ENCODE measurements around the gene TRMT11. TPM values are rescaled to one million over a fixed set of nuclear protein-coding genes. Genes with fewer than 3 reads are reported as not detected.

Gene TRMT11
- total and polyA plus RNA-seq, 2 of the 13 experiments (the other 11 are each of a cell fraction or from before 2014, with no cell fraction given), result 42.2 to 81.9 TPM

- TF ChIP-seq SP5 (CRISPR knock-in tag; IDR thresholded peaks at IDR 0.05; ENCODE audit: borderline replicate concordance, low read depth) (peak; percentile 69; the same call in 1 of the 2 replicates), NR2F2 (IDR thresholded peaks at IDR 0.05; ENCODE audit: borderline replicate concordance, low read depth) (peak; percentile 69; the same call in 1 of the 2 replicates), ZNF552 (CRISPR knock-in tag; IDR thresholded peaks at IDR 0.05; ENCODE audit: borderline replicate concordance) (peak; percentile 79; the same call in 1 of the 2 replicates), HDAC1 (CRISPR knock-in tag; IDR thresholded peaks at IDR 0.05) (peak; percentile 84), ZFYVE20 (CRISPR knock-in tag; IDR thresholded peaks at IDR 0.05; ENCODE audit: borderline replicate concordance, low read depth) (no peak), KLF12 (CRISPR knock-in tag; IDR thresholded peaks at IDR 0.05; ENCODE audit: borderline replicate concordance) (no peak), HIC2 (CRISPR knock-in tag; IDR thresholded peaks at IDR 0.05; ENCODE audit: low read depth) (no peak; the same call in 1 of the 2 replicates), MAZ (IDR thresholded peaks at IDR 0.05; ENCODE audit: borderline replicate concordance, low read depth, low read length) (no peak; the same call in 1 of the 2 replicates), MAZ (CRISPR knock-in tag; IDR thresholded peaks at IDR 0.05; ENCODE audit: low read depth) (peak; percentile 91), DMAP1 (CRISPR knock-in tag; IDR thresholded peaks at IDR 0.05) (peak; percentile 92), KDM1A (CRISPR knock-in tag; IDR thresholded peaks at IDR 0.05) (no peak), FOXC1 (CRISPR knock-in tag; IDR thresholded peaks at IDR 0.05; ENCODE audit: borderline replicate concordance) (peak; percentile 98), ZMYM4 (CRISPR knock-in tag; IDR thresholded peaks at IDR 0.05) (peak; percentile 99), GATAD2A (CRISPR knock-in tag; IDR thresholded peaks at IDR 0.05) (peak; percentile 75), MXD4 (CRISPR knock-in tag; IDR thresholded peaks at IDR 0.05) (peak; percentile 74), ZBED4 (CRISPR knock-in tag; IDR thresholded peaks at IDR 0.05; ENCODE audit: borderline replicate concordance) (peak; percentile 72), ZNF3 (CRISPR knock-in tag; IDR thresholded peaks at IDR 0.05) (0 out of 2 replicates have a peak, but pooled peaks have one; percentile 10), NRL (CRISPR knock-in tag; IDR thresholded peaks at IDR 0.05; ENCODE audit: borderline replicate concordance) (peak; percentile 97), ZNF547 (CRISPR knock-in tag; IDR thresholded peaks at IDR 0.05) (peak; percentile 86), ZNF263 (CRISPR knock-in tag; IDR thresholded peaks at IDR 0.05) (peak; percentile 69), MTA1 (CRISPR knock-in tag; IDR thresholded peaks at IDR 0.05; ENCODE audit: borderline replicate concordance) (0 out of 2 replicates have a peak, but pooled peaks have one; percentile 79)
- TF ChIP-seq, protein P1, sequence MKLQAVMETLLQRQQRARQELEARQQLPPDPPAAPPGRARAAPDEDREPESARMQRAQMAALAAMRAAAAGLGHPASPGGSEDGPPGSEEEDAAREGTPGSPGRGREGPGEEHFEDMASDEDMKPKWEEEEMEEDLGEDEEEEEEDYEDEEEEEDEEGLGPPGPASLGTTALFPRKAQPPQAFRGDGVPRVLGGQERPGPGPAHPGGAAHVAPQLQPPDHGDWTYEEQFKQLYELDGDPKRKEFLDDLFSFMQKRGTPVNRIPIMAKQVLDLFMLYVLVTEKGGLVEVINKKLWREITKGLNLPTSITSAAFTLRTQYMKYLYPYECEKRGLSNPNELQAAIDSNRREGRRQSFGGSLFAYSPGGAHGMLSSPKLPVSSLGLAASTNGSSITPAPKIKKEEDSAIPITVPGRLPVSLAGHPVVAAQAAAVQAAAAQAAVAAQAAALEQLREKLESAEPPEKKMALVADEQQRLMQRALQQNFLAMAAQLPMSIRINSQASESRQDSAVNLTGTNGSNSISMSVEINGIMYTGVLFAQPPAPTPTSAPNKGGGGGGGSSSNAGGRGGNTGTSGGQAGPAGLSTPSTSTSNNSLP (IDR thresholded peaks at IDR 0.05; ENCODE audit: low read depth, low read length), result no peak
- TF ChIP-seq, protein P2, sequence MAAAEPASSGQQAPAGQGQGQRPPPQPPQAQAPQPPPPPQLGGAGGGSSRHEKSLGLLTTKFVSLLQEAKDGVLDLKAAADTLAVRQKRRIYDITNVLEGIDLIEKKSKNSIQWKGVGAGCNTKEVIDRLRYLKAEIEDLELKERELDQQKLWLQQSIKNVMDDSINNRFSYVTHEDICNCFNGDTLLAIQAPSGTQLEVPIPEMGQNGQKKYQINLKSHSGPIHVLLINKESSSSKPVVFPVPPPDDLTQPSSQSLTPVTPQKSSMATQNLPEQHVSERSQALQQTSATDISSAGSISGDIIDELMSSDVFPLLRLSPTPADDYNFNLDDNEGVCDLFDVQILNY (CRISPR knock-in tag; conservative IDR thresholded peaks at IDR 0.05), result no peak
These were observed at the start of gene TRMT11 (continued) for GRCh38 chr6:125986301-125987025.

Data from HepG2 (cell line).